GM19099 (cell line): ENCODE measurements around the gene RCN2.

Experiments used
- POLR2A ChIP-seq: IDR thresholded peaks from 3 replicates; pipeline ENCODE4 v1.6.1; 2011; ENCODE audit warnings: low read depth; ENCODE audit not compliant: insufficient read length; ENCODE audit errors: extremely low read depth

The RCN2 gene

GRCh38 chr15:76996526-76997401, 65.2 kb downstream of the RCN2 start:
- no peak for TF ChIP-seq POLR2A

- no peak for TF ChIP-seq POLR2A
Measured at GRCh38 chr15:76998663-76999285, 67.2 kb downstream of the RCN2 start.

GRCh38 chr15:76999996-77000395, 68.4 kb downstream of the RCN2 start:
- no peak for TF ChIP-seq POLR2A

- no peak for TF ChIP-seq POLR2A
Measured at GRCh38 chr15:77001351-77001750, 69.8 kb downstream of the RCN2 start.

- no peak for TF ChIP-seq POLR2A
Measured at GRCh38 chr15:77001966-77002365, 70.4 kb downstream of the RCN2 start.

- TF ChIP-seq POLR2A: no peak
Measured at GRCh38 chr15:77002436-77002835, 70.9 kb downstream of the RCN2 start.

GRCh38 chr15:77002954-77003912, 71.7 kb downstream of the RCN2 start:
- no peak for TF ChIP-seq POLR2A
